K562 (cell line): ENCODE data around the gene TNFAIP8L1. TPM values are rescaled to one million over a fixed set of nuclear protein-coding genes. Genes with fewer than 3 reads are reported as not detected.

Source experiments
- ATAC-seq: fragments of 200-7000 bp; cut with Tn5 transposase; 3 replicates; pipeline ENCODE4 v1.9.1; 2020; ENCODE audit warnings: moderate library complexity
- BruUV-seq: library from RNA; stranded (reverse); fragments of 400-500 nt; replicated peaks from 2 replicates; lab custom pipeline; 2021; lab: Mats Ljungman, UMichigan
- CTCF ChIA-PET: fragments of 300-600 bp; formaldehyde crosslinking; extraction: SDS; loops from one replicate; lab custom pipeline; 2021; ENCODE audit warnings: low intra/inter-chr PET ratio; lab: Yijun Ruan, JAX
- POLR2A ChIA-PET: fragments of 300-600, 350-650 bp; sonication (Branson Sonifier 250); formaldehyde crosslinking; extraction: SDS; loops from one replicate; lab custom pipeline; 2021; ENCODE audit warnings: antibody characterized with exemption, inconsistent platforms; lab: Yijun Ruan, JAX
- DNase-seq, 4 experiments: peaks; one replicate each; pipeline versions ENCODE4 v3.0.0 to v3.0.0-alpha.2; 2011 to 2018; ENCODE audit warnings: low spot score in 3 of 4, mixed read lengths in 3 of 4; ENCODE audit errors: extremely low read depth in 1 of 4
- FAIRE-seq: peaks from 2 replicates; lab custom pipeline; 2011; peaks lifted over from hg19 to GRCh38; lab: Jason Lieb, UNC
- H2AFZ ChIP-seq: 2 replicates; pipeline ENCODE4 v1.6.0; 2011; ENCODE audit warnings: low read depth, low read length, control low read depth, inconsistent platforms
- H3K27ac ChIP-seq: fragments of 200-600 bp; 3 replicates; pipeline ENCODE4 v1.8.0; 2011; ENCODE audit warnings: low read depth, mild to moderate bottlenecking, control low read depth, inconsistent platforms, low read length, moderate library complexity, mixed read lengths; ENCODE audit errors: extremely low read depth
- H3K27me3 ChIP-seq, 2 experiments: fragments of 300-600 bp in 1 of 2; 2 replicates in 1 of 2; 3 replicates in 1 of 2; pipeline versions ENCODE4 v1.6.0 to v1.8.0; 2011; ENCODE audit warnings: inconsistent platforms in 2 of 2, low read length in 2 of 2, mild to moderate bottlenecking in 1 of 2, mixed read lengths in 1 of 2, moderate library complexity in 1 of 2; ENCODE audit not compliant: control insufficient read depth in 2 of 2, insufficient read depth in 2 of 2
- H3K36me3 ChIP-seq: fragments of 300-600 bp; 3 replicates; pipeline ENCODE4 v1.8.0; 2011; ENCODE audit warnings: mild to moderate bottlenecking, low read length, inconsistent platforms; ENCODE audit not compliant: control insufficient read depth, insufficient read depth
- H3K4me1 ChIP-seq, 2 experiments: fragments of 200-600 bp in 1 of 2; replicated peaks in 1 of 2; 2 replicates in 1 of 2; 3 replicates in 1 of 2; pipeline versions ENCODE4 v1.5.1 to v1.8.0; 2011; ENCODE audit warnings: inconsistent platforms in 2 of 2, low read length in 2 of 2, mild to moderate bottlenecking in 1 of 2, mixed read lengths in 1 of 2, moderate library complexity in 1 of 2; ENCODE audit not compliant: control insufficient read depth in 2 of 2, insufficient read depth in 2 of 2
- H3K4me2 ChIP-seq: 2 replicates; pipeline ENCODE4 v1.6.1; 2011; ENCODE audit warnings: low read length, control low read depth, inconsistent platforms, mixed read lengths; ENCODE audit not compliant: insufficient read depth
- H3K4me3 ChIP-seq: fragments of 200-600 bp; sonication (generic), shearing (Covaris generic); 2 replicates; pipeline ENCODE4 v1.5.1; 2016; ENCODE audit warnings: control low read depth, inconsistent platforms
- H3K79me2 ChIP-seq: fragments of 200-600 bp; 3 replicates; pipeline ENCODE4 v1.8.0; 2011; ENCODE audit warnings: low read length, inconsistent platforms; ENCODE audit not compliant: control insufficient read depth, insufficient read depth
- H3K9ac ChIP-seq, 2 experiments: 2 replicates each; pipeline versions ENCODE4 v1.6.0 to v1.6.1; 2011; ENCODE audit warnings: low read depth in 2 of 2, low read length in 2 of 2, control low read depth in 1 of 2, inconsistent platforms in 1 of 2, mild to moderate bottlenecking in 1 of 2, mixed read lengths in 1 of 2; ENCODE audit not compliant: insufficient read depth in 1 of 2
- H3K9me1 ChIP-seq: one replicate; pipeline ENCODE4 v1.6.0; 2011; ENCODE audit warnings: inconsistent platforms, mild to moderate bottlenecking, low read length, moderate library complexity; ENCODE audit not compliant: control insufficient read depth, insufficient read depth
- H3K9me3 ChIP-seq: replicated peaks from 2 replicates; pipeline ENCODE4 v1.5.1; 2011; ENCODE audit warnings: low read depth, low read length, inconsistent platforms; ENCODE audit not compliant: control insufficient read depth, insufficient read depth
- H4K20me1 ChIP-seq: replicated peaks from 2 replicates; pipeline ENCODE4 v1.6.1; 2011; ENCODE audit warnings: low read length, inconsistent platforms, mixed read lengths; ENCODE audit not compliant: control insufficient read depth, insufficient read depth
- CXXC5 ChIP-seq: fragments of 250-450 bp; sonication (Bioruptor Pico); IDR thresholded peaks from 2 replicates; pipeline ENCODE4 v1.8.0; 2022; ENCODE audit warnings: inconsistent platforms, mild to moderate bottlenecking, moderate library complexity
- GTF2E2 ChIP-seq: fragments of 200-800 bp; sonication (Bioruptor generic); IDR thresholded peaks from 2 replicates; pipeline ENCODE4 v1.6.1; 2016; ENCODE audit warnings: missing genetic modification characterization, missing compliant biosample characterization
- JUND ChIP-seq, 2 experiments: IDR thresholded peaks; 2 replicates in 1 of 2; 3 replicates in 1 of 2; pipeline ENCODE4 v1.6.1; 2011; ENCODE audit warnings: borderline replicate concordance in 2 of 2, low read depth in 2 of 2, low read length in 2 of 2, improper control_type of control experiment in 1 of 2, missing biosample characterization in 1 of 2, missing genetic modification characterization in 1 of 2, missing genetic modification reagents in 1 of 2
- MYC ChIP-seq, 2 experiments: fragments of 250-450 bp in 1 of 2; sonication (Bioruptor Pico) in 1 of 2; IDR thresholded peaks; 2 replicates each; pipeline versions ENCODE4 v1.5.1 to v1.6.1; 2012 to 2021; ENCODE audit warnings: low read depth in 2 of 2, borderline replicate concordance in 1 of 2, improper control_type of control experiment in 1 of 2, low read length in 1 of 2, mild to moderate bottlenecking in 1 of 2, moderate library complexity in 1 of 2
- RB1 ChIP-seq: fragments of 450-650 bp; IDR thresholded peaks from 2 replicates; pipeline ENCODE4 v1.6.1; 2017; ENCODE audit warnings: low read depth, mild to moderate bottlenecking
- RBBP5 ChIP-seq: fragments of 200-600 bp; sonication (generic); IDR thresholded peaks from 2 replicates; pipeline ENCODE4 v1.6.1; 2012; ENCODE audit warnings: borderline replicate concordance, mild to moderate bottlenecking, low read length, control low read depth, inconsistent platforms; ENCODE audit not compliant: insufficient read depth, poor library complexity, severe bottlenecking
- RBM25 ChIP-seq: fragments of 200-400 bp; formaldehyde crosslinking; IDR thresholded peaks from 2 replicates; pipeline ENCODE4 v1.6.1; 2018; ENCODE audit warnings: low read length, low read depth, moderate library complexity; ENCODE audit not compliant: severe bottlenecking
- RCOR1 ChIP-seq, 2 experiments: IDR thresholded peaks; 2 replicates each; pipeline ENCODE4 v1.6.1; 2012; ENCODE audit warnings: low read depth in 2 of 2, low read length in 2 of 2, borderline replicate concordance in 1 of 2, improper control_type of control experiment in 1 of 2
- TBP ChIP-seq: optimal IDR thresholded peaks from 2 replicates; pipeline ENCODE3; 2011; ENCODE audit warnings: low read depth, low read length, improper control_type of control experiment
- ZKSCAN1 ChIP-seq: fragments of 150-350 bp; IDR thresholded peaks from 2 replicates; pipeline ENCODE4 v1.6.1; 2016; ENCODE audit warnings: low read depth, low read length
- WGBS: fragments of 100-300 bp; shearing (Covaris generic); methylation state at CpG from one replicate; pipeline ENCODE4 v1.1.6; 2016; ENCODE audit warnings: low coverage, mixed read lengths; ENCODE audit not compliant: insufficient coverage; ENCODE audit errors: missing lambda C conversion rate; 5-methylcytosine and 5-hydroxymethylcytosine counted together
- in situ Hi-C: fragments of 300-500 bp; cut with MboI; formaldehyde crosslinking; loops from 4 replicates; pipeline ENCODE4 v1.15.0; 2018; ENCODE audit warnings: inconsistent platforms, mixed read lengths
- intact Hi-C: fragments of 100-400 bp; cut with micrococcal nuclease; formaldehyde crosslinking; loops from 2 replicates; pipeline ENCODE4 v1.14.2; 2022
- polyA plus RNA-seq, 8 experiments: library from polyadenylated mRNA; depleted of rRNA in 4 of 8; stranded (reverse) in 5 of 8; unstranded in 3 of 8; fragments of >200 nt; fragmentation: Nextera tagmentation in 2 of 8; fragmentation: Illumina TruSeq in 1 of 8; extraction: Ambion mirVana in 2 of 8; extraction: Trizol in 1 of 8; gene quantifications; 2 replicates each; pipeline versions ENCODE4 v1.2.1 to v1.2.3, GENCODE V29; 2011 to 2014; ENCODE audit warnings: inconsistent platforms in 1 of 8, missing spikeins in 1 of 8
- total RNA-seq, 7 experiments: library from RNA; depleted of rRNA in 6 of 7; stranded (reverse); fragments of >200 nt in 6 of 7; fragmentation: Illumina TruSeq in 2 of 7; extraction: Trizol in 2 of 7; gene quantifications; 2 replicates each; pipeline versions ENCODE4 v1.2.1 to v1.2.3, GENCODE V29; 2011 to 2021; ENCODE audit warnings: low replicate concordance in 1 of 7
- TF ChIP-seq, protein P1 (sequence below): sonication (generic); formaldehyde crosslinking; IDR thresholded peaks from 2 replicates; pipeline ENCODE4 v1.8.1; 2022; ENCODE audit warnings: missing genetic modification reagents
- TF ChIP-seq, protein P2 (sequence below): fragments of 250-450 bp; sonication (Bioruptor Pico); IDR thresholded peaks from 2 replicates; pipeline ENCODE4 v1.8.0; 2022; ENCODE audit warnings: inconsistent platforms

Gene TNFAIP8L1
- total and polyA plus RNA-seq, 9 of the 15 experiments (the other 6 are each of a cell fraction or from before 2014, with no cell fraction given), result 0.69 to 9.3 (median 4.9) TPM

DNA sequence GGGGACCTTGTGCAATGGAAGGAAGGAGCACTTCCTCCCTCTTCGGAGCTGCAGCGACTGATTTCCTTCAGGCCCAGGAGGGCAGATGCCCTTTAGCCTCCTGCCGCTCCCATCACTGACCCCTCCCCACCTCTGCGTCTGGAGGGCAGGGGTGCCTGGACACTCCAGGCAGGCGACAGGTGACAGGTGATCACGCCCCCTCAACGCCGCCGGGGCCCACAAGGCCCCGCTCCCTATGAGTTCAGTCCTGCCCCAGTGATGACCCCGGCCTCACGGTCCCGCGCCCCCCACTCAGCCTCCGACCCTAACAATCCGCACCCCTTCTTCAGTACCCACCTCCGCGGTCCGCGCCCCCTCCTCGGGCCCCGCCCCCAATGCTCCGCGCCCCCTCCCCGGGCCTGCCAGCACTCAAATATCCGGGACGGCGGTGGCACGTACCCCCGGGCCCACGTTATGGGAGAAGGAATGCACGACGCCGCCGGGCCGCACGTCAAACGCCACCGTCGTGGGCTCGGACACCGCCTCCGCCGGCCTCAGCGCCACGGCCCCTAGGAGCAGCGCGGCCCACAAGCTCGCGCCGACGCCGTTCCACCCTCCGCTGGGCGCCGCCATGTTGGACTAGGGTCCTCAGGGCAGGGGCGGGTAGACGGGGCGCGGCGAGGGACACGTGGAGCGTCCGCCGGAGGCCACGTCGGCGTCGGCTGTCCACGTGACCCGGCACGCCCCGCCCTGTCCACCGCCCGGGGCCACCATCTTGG is 30.6 kb downstream of the TNFAIP8L1 start, which contains the start of gene MYDGF:
MYDGF (minus strand) TSS at position 620 of the 758 bp plus-strand sequence; CDS start at position 612, 8 bp downstream.
- DNase-seq (peak; percentile 94 to 99 (median 98)), FAIRE-seq (peak; percentile 87), ATAC-seq (peak; percentile 100)
- intact Hi-C loops, result no loop called here
- Histone ChIP-seq H3K9me1 (no peaks in the 10 kb centered on the region), H3K36me3 (peaks cover 35% of the 10 kb centered on the region), H3K9me3 (no peaks in the 10 kb centered on the region), H3K4me2 (peak within 1 kb of the TSS; percentile 89), H3K27ac (peak within 1 kb of the TSS; percentile 75), H3K4me1 (peaks cover 12 to 19% of the 10 kb centered on the region in 2 experiments; a peak in 4 of 5 replicates), H3K9ac (peak within 1 kb of the TSS; percentile 88 to 100), H4K20me1 (no peaks in the 10 kb centered on the region), H3K79me2 (peaks cover 24% of the 10 kb centered on the region), H2AFZ (peak within 1 kb of the TSS; percentile 97), H3K4me3 (peak within 1 kb of the TSS; percentile 91), H3K27me3 (no peaks in the 10 kb centered on the region)
- whole genome bisulfite sequencing, result under 1% methylated on average over 24 of the region's 75 CpGs
- CTCF ChIA-PET, result no interaction called here
- POLR2A ChIA-PET, result interaction anchor here (0.7 to 1.8 kb wide), 7 partner anchors 11 to 785 kb away, joined by 3 to 8 read pairs (median 3); no protein-coding TSS in a partner anchor
- BruUV-seq, result TSS peak; percentile 69
- in situ Hi-C loops, result no loop called here
- TF ChIP-seq RBM25 (peak; percentile 92), CXXC5 (CRISPR knock-in tag) (peak; percentile 82), MYC (IDR thresholded peaks at IDR 0.05; ENCODE audit: low read depth, low read length) (peak; percentile 93), MYC (CRISPR knock-in tag; IDR thresholded peaks at IDR 0.05; ENCODE audit: borderline replicate concordance, low read depth) (no peak), RB1 (peak; percentile 74), RCOR1 (IDR thresholded peaks at IDR 0.05; ENCODE audit: borderline replicate concordance in 1 of 2, low read depth in 2 of 2, low read length in 2 of 2) (0 out of 4 replicates have a peak, but pooled peaks of 1 of the 2 experiments have one; percentile 9), ZKSCAN1 (0 out of 2 replicates have a peak, but pooled peaks have one; percentile 10), GTF2E2 (0 out of 2 replicates have a peak, but pooled peaks have one; percentile 49), TBP (peak; percentile 91), JUND (IDR thresholded peaks at IDR 0.05; ENCODE audit: borderline replicate concordance, low read depth, low read length) (no peak), JUND (tag; IDR thresholded peaks at IDR 0.05; ENCODE audit: borderline replicate concordance, low read depth, low read length) (peak; percentile 5; the same call in 1 of the 3 replicates), RBBP5 (peak; percentile 97)
- TF ChIP-seq, protein P1, sequence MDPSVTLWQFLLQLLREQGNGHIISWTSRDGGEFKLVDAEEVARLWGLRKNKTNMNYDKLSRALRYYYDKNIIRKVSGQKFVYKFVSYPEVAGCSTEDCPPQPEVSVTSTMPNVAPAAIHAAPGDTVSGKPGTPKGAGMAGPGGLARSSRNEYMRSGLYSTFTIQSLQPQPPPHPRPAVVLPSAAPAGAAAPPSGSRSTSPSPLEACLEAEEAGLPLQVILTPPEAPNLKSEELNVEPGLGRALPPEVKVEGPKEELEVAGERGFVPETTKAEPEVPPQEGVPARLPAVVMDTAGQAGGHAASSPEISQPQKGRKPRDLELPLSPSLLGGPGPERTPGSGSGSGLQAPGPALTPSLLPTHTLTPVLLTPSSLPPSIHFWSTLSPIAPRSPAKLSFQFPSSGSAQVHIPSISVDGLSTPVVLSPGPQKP (CRISPR knock-in tag), result no peak
- TF ChIP-seq, protein P2, sequence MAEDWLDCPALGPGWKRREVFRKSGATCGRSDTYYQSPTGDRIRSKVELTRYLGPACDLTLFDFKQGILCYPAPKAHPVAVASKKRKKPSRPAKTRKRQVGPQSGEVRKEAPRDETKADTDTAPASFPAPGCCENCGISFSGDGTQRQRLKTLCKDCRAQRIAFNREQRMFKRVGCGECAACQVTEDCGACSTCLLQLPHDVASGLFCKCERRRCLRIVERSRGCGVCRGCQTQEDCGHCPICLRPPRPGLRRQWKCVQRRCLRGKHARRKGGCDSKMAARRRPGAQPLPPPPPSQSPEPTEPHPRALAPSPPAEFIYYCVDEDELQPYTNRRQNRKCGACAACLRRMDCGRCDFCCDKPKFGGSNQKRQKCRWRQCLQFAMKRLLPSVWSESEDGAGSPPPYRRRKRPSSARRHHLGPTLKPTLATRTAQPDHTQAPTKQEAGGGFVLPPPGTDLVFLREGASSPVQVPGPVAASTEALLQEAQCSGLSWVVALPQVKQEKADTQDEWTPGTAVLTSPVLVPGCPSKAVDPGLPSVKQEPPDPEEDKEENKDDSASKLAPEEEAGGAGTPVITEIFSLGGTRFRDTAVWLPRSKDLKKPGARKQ (CRISPR knock-in tag), result no peak
